AG09309 (cell line): ENCODE measurements around the gene LARP1.
A peak's percentile ranks its signal among the peaks of the same experiment; 100 is the strongest.

Experiments
- DNase-seq: peaks from one replicate; pipeline ENCODE4 v3.0.0-alpha.2; 2010; ENCODE audit warnings: low read depth
- H3K4me3 ChIP-seq: 2 replicates; pipeline ENCODE4 v1.5.1; 2011; ENCODE audit warnings: mild to moderate bottlenecking, low read depth, low read length, moderate library complexity; ENCODE audit not compliant: control insufficient read depth
- TF ChIP-seq, protein P1 (sequence below): IDR thresholded peaks from 2 replicates; pipeline ENCODE4 v1.5.1; 2011; ENCODE audit warnings: mild to moderate bottlenecking, low read depth, low read length, inconsistent platforms; ENCODE audit not compliant: insufficient read depth, control insufficient read depth; ENCODE audit errors: missing control alignments

LARP1 gene

DNA sequence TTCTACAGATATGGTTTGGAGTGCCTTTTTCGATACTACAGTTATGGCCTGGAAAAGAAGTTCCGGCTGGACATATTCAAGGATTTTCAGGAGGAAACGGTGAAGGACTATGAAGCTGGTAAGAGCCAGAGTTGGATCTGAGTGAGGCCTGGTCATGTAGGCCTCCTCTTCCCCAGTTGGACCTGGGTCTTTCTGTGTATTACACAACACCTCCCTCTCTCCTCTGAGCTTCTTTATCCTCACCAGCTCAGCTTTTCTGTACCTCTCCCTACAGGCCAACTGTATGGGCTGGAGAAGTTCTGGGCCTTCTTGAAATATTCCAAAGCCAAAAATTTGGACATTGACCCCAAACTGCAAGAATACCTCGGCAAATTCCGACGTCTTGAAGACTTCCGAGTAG is 56.1 kb downstream of the LARP1 start:
- TF ChIP-seq, protein P1, sequence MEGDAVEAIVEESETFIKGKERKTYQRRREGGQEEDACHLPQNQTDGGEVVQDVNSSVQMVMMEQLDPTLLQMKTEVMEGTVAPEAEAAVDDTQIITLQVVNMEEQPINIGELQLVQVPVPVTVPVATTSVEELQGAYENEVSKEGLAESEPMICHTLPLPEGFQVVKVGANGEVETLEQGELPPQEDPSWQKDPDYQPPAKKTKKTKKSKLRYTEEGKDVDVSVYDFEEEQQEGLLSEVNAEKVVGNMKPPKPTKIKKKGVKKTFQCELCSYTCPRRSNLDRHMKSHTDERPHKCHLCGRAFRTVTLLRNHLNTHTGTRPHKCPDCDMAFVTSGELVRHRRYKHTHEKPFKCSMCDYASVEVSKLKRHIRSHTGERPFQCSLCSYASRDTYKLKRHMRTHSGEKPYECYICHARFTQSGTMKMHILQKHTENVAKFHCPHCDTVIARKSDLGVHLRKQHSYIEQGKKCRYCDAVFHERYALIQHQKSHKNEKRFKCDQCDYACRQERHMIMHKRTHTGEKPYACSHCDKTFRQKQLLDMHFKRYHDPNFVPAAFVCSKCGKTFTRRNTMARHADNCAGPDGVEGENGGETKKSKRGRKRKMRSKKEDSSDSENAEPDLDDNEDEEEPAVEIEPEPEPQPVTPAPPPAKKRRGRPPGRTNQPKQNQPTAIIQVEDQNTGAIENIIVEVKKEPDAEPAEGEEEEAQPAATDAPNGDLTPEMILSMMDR = no peak
- no peak overlapping the region for H3K4me3 ChIP-seq
- DNase-seq = no peak

DNA sequence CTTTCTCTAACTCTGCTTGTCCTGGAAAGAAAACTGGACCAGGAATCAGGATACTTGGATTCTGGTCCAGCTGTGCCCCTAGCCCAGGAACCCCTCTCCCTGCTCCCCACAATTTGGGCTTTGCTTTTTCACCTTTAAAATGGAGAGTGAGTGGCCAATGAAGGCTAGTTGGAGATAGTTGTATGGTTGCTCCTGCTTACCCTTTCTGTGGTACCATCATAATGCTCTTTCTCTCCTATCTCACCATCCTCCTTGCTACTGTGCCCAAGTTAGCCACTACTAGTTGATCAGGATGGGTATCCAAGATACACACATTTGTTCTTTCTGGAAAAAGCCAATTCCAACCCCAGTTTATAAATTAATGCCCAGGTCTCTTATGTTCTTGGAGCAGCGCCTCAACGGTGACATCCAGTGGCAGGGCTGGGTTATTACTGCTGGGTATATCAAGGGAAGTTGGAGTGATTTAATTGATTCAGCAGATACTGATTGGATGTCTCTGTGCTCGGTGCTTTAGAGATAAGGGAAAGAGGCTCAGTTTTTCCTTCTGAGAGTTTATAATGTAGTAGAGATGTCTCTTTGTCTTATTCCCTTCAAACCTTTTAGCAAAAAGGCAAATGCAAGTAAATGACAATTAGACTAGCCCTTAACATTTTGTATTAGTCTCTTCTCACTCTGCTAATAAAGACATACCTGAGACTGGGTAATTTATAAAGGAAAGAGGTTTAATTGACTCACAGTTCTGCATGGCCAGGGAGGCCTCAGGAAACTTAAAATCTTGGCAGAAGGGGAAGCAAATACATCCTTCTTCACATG is 56.7 kb downstream of the LARP1 start:
- TF ChIP-seq, protein P1 = peak; percentile 91
- no peak overlapping the region for H3K4me3 ChIP-seq
- peak; percentile 24 for DNase-seq

DNA sequence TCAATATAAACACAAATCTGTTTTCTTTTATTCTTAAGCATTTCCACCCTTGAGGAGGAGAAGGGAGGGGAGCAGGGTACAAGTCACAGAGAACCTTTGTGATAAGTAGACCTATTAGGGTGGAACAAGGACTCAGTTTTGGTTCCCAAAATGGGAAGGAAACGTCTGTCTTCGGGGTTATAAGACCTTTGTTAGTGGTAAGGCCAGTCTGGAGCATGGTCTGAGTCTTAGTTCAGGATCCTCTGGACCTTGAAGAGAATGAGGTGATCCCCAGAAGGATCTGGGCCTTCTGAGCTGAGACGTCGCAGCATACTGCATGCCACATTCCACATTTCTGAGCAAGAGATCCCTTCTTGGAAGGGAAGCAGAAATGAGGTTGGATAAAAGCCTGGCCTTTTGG is 58.0 kb downstream of the LARP1 start:
- DNase-seq = no peak
- TF ChIP-seq, protein P1 = no peak
- H3K4me3 ChIP-seq = no peak overlapping the region

DNA sequence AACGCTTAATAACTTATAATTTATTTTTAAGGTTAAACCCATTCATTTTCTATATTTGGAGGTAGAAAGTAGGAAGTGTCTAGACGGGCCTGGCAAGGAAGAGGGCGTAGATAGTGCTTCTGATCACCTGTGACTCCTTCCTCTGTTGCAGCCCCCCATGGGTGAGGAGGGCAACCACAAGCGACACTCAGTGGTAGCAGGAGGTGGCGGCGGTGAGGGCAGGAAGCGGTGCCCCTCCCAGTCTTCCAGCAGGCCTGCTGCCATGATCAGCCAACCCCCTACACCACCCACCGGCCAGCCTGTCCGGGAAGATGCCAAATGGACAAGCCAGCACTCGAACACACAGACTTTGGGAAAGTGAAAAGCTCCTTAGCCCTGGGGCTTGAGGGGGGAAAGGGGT is 58.6 kb downstream of the LARP1 start:
- TF ChIP-seq, protein P1 = no peak
- DNase-seq = no peak
- no peak overlapping the region for H3K4me3 ChIP-seq

DNA sequence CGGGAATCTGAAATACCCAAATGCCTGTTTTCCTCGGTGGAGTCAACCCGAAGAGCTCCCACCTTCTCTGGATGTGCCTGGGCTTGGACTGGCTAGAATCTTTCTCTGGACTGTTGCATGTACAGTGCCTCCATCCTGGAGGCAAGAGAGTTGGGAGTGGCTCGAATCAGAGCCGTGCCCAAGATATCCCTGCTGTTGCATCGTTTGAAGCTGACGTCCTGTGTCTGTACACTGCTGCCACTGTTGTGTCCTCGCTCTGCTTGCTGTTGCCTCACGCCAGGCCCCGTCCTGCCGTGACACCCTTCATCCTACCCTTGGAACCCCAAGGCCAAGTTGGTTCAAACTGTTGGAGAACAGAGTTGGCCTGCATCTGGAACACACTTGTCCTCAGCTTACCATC is 59.8 kb downstream of the LARP1 start:
- no peak overlapping the region for H3K4me3 ChIP-seq
- no peak for DNase-seq
- TF ChIP-seq, protein P1 = no peak

DNA sequence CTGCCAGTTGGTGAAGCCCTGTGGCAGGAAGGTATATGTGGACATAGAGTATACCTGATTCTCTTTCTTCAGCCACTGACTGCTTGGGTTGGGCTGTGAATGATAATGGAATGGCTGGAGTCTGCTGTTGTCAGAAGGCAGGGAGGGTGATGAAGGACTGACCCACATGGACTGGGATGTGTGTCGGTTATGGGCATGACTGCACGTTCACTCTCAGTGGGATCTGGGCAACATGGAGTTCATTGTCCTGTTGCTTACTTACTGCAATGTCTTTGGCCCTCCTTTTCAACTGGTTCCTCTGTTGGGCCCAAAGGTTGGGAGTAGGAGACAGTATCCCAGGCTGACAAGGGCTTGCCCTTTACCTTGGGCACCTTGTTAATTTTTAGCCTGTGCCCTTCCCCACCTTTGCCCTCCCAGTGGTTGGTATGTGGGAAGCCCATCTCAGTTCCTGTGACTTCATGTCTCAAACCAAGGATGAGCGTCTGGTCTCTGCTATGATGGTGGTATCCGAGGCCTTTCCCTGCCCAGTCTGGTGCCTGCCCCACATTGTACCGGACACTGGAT is 60.6 kb downstream of the LARP1 start:
- TF ChIP-seq, protein P1 = no peak
- no peak overlapping the region for H3K4me3 ChIP-seq
- DNase-seq = no peak
